NT2/D1 (cell line): ENCODE data around the gene CIC.

Source experiments
- SUZ12 ChIP-seq: IDR thresholded peaks from 2 replicates; pipeline ENCODE4 v1.6.1; 2011; ENCODE audit not compliant: insufficient read length, insufficient read depth; ENCODE audit errors: extremely low read depth
- ZNF274 ChIP-seq: IDR thresholded peaks from 2 replicates; pipeline ENCODE4 v1.6.1; 2011; ENCODE audit warnings: mild to moderate bottlenecking, low read depth, low read length

GRCh38 chr19:42226886-42227285 lies 42.2 kb upstream of the CIC start:
- TF ChIP-seq ZNF274 (no peak), SUZ12 (no peak)
